ENCODE measurements around the gene USP27X.

The USP27X gene

GRCh38 chrX:49922291-49923241 lies 43.3 kb downstream of the USP27X start, which contains the start of gene CLCN5:
CLCN5 (plus strand) TSS chrX:49922596; CDS start chrX:49925299, 2,703 bp downstream.
- in situ Hi-C loops (cut with MboI; ENCODE audit: low sequenced_read_pairs, unreplicated experiment), result loop anchor here (25.0 kb wide), 2 partner anchors 165 to 665 kb away; no protein-coding TSS in a partner anchor
- DNase-seq (ENCODE audit: low spot score), result peak; percentile 91
- TF ChIP-seq CTCF (IDR thresholded peaks at IDR 0.05; ENCODE audit: borderline replicate concordance, control extremely low read depth, extremely low read depth, insufficient read depth, missing control alignments), result no peak

- no peak for TF ChIP-seq CTCF (IDR thresholded peaks at IDR 0.05; ENCODE audit: borderline replicate concordance, control extremely low read depth, extremely low read depth, insufficient read depth, missing control alignments)
- in situ Hi-C loops (cut with MboI; ENCODE audit: low sequenced_read_pairs, unreplicated experiment), result no loop called here
- no peak for DNase-seq (ENCODE audit: low spot score)
Measured at GRCh38 chrX:49925176-49925575, 45.9 kb downstream of the USP27X start.

- in situ Hi-C loops (cut with MboI; ENCODE audit: low sequenced_read_pairs, unreplicated experiment), result no loop called here
- no peak for DNase-seq (ENCODE audit: low spot score)
- TF ChIP-seq CTCF (IDR thresholded peaks at IDR 0.05; ENCODE audit: borderline replicate concordance, control extremely low read depth, extremely low read depth, insufficient read depth, missing control alignments), result no peak
Measured at GRCh38 chrX:49930039-49930438, 50.8 kb downstream of the USP27X start.
